GM19023 (cell line): ENCODE data around the gene XCR1.
"Not testable (repeated sequence)": the region's sequence is repeated elsewhere in the genome, so short reads cannot be mapped to it uniquely, and the experiment has no call there.

Source experiments
- ATAC-seq: cut with Tn5 transposase; IDR thresholded peaks from one replicate; pipeline ENCODE4 v1.9.1; 2021; ENCODE audit warnings: mild to moderate bottlenecking, moderate library complexity; ENCODE audit not compliant: unreplicated experiment

Gene XCR1

DNA sequence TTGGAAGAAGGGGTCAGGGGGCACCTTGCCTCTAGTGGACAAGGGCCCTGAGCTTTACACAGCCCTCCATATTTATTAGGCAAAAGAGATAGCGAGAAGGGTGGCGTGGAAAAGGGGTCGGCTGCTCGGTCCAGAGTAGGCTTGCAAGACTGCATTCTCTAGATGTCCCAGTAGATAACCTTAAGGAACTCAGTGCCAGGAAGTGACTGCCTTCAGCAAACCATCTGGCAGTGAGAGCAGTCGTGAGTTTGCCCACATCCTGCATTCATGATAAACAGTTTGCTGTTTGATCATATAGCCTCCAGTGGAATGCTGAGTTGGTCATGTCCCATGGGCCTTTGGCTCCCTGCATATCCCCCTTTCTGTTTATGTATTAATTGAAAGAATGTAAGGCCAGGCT, 18.9 kb upstream of the XCR1 start:
- not testable (repeated sequence) for ATAC-seq

DNA sequence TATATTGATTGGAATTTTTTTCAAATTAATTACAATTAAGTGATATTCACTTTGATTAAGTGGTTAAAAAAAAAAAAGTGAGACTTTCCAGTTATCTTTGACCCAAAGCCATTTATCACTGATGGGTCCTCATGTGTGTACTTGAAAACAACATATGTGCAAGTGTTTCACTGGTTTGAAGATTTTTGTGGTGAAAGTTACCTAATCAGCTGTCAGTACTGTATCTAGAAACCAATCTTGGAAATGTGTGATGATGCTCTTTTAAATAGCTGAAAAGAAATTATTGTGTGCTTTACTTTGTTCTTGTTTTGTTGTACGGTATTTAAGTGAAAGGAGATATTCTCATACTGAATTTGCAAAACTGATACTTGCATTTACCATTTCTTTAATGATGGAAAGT, 11.6 kb upstream of the XCR1 start:
- no peak for ATAC-seq

DNA sequence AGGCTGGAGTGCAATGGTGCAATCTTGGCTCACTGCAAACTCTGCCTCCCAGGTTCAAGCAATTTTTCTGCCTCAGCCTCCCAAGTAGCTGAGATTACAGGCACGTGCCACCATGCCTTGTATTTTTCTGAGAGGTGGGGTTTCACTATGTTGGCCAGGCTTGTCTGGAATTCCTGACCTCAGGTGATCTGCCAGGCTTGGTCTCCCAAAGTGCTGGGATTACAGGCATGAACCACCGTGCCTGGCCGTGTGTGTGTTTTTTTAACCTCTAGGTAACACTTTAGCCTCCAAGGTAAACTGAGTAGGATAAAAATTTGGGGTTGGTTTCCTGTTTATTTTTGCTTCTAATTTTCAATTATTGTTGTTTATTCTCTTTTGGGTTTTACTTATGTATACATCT, 10.8 kb upstream of the XCR1 start:
- ATAC-seq, result not testable (repeated sequence)

DNA sequence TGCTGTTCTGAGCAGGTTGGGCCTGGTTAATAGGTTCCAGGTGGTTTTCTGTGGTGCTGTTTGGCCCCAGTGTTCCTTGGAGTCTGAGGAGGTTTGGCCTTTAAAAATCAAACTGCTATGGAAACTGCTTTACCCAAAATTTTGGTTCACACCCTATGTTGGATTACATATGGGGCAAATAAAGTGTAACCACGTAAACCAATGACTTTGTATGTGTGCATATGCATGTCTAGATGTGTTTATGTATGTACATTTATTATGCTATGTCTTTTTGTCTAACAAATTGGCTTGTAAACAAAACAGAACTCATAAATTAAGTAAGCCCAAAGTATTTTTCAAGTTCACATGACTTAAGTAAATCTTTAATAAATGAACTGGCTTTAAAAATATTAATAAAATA, 8.9 kb upstream of the XCR1 start:
- ATAC-seq, result no peak

DNA sequence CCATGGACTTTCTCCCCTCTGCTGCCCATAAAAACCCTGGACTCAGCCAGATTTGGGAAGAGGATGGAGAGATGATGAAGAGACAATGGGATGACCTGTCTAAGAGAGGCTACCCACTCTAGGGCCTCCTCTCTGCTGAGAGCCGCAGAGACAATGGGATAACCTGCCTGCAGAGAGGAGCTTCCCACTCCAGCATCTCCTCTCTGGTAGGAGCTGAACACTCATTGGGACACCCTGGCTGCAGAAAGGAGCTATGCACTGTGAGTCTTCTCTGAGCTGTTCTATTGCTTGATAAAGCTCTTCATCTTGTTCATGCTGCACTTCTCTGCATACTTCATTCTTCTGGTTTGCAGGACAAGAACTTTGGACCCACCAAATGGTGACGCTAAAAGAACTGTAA, 4.5 kb upstream of the XCR1 start:
- ATAC-seq, result no peak

DNA sequence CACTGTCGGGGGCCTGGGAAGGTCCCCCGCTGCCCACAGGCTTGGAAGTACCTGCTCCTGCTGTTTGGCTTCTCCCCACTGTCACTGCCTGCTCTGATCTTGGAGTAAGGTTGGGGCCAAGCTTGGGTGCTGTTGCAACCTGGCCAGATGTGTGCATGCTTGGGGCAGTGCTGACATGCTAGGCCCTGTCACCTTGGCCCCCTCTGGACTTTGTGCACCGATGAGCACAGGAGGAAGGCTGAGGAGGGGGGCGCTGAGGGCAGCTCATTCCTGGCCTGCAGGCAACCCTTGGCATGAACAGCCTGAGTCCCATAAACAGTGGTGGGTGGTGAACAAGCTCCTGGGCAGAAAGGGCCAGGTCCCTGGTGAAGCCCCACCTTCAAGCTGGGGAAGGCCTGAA, 4.0 kb upstream of the XCR1 start:
- no peak for ATAC-seq

DNA sequence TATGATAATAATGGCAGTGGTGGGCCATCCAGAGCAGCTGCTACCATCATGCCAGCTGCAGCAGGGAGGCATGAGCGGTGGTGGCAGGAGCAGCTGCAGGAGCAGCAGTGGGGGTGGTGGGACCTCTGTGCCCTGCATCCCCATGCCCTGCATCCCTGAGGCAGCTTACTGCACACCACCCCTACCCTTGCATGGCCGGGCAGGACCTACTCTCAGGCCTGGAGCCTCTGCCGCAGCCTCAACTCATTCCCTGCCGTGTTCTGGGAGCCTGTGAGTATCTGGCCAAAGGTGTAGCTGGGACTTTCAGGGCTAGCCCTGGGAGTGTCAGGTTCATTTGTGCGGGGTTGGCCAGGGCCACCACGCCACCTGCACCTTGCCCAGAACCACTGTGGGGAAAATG, 3.3 kb upstream of the XCR1 start:
- ATAC-seq, result no peak

DNA sequence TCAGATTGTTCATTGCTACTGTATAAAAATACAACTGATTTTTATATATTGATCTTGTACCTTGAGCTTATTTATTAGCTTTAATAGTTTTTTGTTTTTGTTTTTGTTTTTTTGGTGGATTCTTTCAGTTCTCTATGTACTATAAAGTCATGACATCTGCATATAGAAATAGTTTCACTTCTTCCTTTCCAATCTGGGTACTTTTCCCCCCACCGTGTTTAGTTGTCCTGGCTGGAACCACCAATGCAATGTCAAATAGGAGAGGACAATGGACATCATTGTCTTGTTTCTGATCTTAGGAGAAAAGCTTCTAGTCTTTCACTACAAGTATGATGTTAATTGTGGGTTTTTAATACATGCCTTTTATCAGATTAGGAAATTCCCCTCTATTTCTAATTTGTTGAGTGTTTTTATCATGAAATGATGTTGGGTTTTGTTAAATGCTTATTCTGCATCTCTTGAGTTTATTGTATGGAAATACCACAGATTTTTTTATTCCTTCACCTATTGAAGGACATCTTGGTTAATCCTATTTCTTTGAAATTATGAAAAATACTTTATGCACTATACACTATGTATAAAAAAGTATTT, 2.8 kb upstream of the XCR1 start:
- ATAC-seq, result no peak

DNA sequence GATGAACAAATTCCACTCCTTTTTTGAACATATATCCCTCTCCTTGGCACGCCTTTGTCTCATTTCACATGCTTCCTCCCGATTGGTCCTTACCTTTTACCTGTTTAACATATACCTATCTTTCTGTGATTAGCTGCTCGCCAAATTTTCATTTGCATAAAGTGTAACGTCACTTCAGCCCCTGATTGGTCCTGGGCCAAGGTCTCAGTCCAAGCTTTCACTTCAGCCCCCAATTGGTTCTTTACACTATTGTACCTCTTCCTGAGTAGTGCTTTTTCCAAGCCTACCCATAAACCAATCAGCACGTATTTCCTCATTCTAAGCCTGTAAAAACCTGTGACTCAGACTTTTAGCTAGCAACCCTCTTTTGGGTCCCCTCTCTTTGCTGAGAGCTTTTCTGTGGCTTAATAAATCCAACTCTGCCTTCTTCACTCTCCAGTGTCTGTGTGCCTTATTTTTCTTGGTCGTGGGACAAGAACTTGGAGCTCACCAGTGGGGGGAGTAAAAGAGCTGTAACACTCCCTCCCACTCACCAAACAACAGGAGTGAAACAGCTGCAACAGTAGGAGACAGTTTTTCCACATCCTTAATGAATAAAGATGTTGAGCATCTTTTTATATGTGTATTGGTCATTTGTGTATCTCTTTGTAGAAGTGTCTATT, 584 bp upstream of the XCR1 start:
- ATAC-seq, result no peak

DNA sequence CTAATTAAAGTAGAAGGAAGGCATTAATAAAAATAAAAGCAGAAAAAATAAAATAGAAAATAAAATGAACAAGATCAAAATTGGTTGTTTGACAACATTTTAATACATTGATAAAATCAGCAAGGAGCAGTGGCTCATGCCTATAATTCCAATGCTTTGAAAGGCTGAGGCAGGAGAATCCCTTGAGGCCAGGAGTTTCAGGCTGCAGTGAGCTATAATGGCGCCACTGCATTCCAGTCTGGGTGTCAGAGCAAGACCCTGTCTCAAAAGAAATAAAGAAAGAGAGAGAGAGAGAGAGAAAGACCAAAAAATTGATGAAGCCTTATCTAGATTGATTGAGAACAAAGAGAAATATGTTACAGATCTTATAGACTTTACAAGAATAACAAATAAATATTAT, 2.1 kb downstream of the XCR1 start:
- no peak for ATAC-seq

DNA sequence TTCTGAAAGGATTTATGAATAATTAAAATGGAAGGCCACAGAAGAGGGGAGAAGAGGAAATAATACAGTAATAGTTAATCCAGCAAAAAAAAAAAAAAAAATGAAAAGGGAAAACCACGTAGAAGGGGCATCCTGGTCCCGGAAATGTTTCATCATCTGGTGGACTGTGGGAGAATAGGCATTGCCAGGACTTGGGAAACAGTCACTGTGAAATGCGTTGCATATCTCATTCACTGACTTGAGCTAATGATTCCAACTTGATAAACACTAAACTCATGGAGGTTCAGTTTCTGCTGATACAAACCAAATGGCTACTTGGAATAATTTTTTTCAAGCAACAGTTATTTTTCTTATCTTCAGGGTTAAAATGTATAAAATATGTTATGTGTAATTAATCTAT, 3.2 kb downstream of the XCR1 start:
- no peak for ATAC-seq

DNA sequence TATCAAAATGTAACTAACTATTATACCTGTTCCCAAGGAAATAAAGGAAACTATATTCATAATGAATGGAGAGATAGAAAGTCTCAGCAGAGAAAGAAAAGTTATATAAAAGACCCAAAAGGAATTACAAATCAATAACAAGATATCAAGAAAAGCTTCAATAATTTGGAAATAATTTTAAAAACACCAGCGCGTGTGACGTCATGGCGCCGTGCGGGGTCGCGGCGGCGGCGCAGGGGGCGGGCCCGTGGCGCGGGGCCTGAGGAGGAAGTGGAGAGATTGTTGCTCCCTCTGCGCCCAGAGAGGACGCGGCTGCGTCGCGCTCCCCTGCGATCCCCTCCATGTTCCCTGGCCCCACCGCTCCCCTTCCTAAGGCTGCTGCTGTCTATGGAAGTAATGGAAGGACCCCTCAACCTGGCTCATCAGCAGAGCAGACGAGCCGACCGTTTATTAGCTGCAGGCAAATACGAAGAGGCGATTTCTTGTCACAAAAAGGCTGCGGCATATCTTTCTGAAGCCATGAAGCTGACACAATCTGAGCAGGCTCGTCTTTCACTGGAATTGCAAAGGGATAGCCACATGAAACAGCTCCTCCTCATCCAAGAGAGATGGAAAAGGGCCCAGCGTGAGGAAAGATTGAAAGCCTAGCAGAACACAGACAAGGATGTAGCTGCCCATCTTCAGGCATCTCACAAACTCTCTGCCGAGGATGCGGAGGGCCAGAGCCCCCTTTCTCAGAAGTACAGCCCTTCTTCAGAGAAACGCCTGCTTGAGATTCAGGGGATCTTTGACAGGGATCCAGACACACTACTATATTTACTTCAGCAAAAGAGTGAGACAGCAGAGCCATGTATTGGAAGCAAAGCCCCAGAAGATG, 4.1 kb downstream of the XCR1 start:
- ATAC-seq, result no peak

DNA sequence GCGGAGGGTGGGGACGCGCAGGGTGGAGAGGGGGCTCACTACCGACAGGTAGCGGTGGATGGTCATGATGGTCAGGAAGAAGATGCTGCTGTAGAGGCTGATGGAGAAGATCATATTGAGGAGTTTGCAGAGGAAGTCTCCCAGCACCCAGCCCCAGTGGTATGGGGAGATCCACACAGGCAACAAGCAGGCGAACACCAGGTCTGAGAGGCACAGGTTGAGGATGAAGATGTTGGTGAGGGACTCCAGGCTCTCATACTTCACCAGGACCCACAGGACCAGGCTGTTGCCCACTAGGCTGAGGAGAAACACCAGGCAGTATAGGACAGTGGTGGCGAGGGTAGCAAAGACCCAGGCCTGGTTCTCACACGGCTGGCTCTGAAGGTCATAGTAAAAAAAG, 5.8 kb downstream of the XCR1 start:
- ATAC-seq, result no peak

DNA sequence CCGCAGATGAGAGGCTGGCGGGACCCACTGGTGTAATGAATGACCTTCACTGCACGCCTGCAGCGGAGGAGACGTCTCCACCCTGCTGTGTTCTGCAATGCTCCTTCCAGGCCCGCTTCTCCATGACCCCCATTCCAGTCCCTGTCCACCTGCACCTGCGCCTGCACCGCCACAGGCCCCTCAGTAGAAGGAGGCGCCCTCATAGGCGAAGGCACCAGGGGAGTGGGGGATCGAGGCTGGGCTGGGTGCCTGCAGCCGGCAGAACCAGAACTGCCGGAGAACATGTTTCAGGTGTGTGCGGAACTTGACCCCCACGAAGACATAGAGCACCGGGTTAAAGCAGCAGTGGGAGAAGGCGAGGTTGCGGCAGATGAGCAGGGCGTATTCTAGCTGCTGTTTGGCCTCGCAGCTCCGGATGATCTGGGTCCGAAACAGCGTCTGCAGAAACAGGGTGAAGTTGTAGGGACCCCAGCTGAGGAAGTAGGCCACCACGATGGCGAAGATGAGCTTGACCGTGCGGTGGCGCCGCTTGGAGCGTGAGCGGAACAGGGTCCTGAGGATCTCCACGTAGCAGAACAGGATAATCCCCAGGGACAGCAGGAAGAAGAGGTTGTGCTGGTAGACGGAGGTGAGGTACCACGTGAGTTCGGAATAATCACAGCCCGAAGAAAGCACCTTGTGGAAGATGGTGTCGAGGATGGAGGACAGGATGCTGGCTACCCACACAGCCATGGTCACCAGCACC, 6.3 kb downstream of the XCR1 start:
- no peak for ATAC-seq

DNA sequence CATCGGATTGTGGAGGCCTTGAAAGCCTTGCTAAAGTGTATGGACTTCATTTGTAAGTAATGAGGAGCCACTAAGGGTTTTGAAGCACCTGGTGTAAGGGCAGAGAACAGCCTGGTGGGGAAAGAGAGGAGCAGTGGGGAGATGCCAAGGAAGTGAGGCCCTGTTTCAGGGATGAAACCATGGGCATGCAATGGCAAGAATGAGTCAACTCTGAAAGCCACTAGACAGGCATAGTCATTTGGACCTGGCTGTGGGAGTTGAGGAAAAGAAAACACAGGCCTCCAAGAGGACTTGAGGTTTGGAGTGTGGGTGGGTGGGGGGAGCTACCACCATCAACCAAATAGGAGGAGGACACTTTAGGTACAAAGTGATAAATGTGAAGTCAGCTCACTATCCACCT, 7.6 kb downstream of the XCR1 start:
- no peak for ATAC-seq

DNA sequence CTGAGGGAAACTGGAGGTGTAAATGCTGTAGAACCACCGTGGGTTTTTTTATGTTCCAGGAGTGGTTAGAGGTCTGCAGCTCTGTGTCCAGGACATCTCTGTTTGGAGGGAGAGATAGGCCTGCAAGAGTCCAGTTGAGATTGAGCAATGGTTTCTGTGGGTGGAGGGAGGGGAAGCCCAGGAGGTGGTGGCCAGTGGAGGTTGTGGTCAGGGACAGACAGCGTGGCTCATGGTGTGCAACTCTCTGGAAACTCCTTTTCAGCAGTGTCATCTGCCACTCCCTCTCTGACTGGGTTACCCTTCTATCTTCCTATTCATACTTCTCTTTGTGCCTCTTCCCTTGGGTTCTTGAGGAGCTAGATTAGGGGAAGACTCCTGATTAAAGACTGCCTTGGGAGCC, 9.6 kb downstream of the XCR1 start:
- ATAC-seq, result peak; percentile 40

DNA sequence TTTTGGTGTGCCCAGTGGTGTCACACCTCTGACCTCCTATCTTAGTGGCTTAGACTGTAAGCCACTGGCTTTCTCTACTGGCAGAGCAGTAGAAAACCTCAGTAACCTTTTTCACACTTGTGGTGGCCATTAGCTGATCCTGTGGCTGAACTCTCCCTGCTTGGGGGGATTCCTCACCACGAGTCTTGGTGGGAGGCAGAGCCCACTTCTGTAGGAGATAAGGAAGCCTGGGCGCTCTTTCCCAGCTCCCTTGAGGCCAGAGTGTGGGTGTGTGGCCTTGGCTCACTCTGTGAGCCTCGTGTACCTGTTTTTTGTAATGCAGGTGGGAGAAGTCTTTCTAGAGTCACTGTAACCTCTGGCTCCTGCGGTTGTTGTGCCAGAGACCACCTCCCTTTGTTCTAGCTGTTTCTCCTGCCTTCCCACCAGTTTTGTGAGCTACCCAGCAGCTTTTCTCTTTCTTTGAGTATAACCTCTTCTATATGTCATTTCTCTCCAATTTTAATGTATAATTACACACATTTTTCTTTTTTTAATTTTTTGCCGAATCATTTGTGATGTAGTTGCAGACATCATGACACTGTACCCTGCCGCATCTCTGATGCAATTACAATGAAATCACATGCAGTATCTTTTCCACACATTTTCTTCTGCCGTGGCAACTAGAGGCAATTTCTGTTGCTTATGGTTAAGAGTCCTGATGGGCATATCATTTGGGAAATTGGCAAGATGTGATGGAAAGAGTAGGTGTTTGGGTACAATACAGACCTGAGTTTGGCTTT, 13.8 kb downstream of the XCR1 start:
- ATAC-seq, result no peak

DNA sequence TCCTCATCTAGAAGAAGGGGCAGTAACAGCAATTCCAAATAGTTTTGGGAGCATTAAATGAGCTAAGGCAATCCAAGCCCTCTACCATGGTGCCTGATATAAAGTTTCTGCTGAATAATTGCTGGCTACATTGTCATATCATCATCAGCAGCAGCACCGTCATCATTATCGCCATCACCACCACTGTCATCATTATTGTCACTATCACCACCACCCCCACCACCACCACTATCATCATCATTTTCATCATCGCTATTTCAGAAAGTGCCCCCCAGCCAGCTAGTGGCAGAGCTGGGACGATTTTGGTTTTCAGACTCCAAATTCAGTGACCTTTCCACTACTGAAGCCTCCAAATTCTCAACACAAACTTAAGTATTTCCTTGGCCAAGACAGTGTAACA, 15.0 kb downstream of the XCR1 start:
- ATAC-seq, result no peak

DNA sequence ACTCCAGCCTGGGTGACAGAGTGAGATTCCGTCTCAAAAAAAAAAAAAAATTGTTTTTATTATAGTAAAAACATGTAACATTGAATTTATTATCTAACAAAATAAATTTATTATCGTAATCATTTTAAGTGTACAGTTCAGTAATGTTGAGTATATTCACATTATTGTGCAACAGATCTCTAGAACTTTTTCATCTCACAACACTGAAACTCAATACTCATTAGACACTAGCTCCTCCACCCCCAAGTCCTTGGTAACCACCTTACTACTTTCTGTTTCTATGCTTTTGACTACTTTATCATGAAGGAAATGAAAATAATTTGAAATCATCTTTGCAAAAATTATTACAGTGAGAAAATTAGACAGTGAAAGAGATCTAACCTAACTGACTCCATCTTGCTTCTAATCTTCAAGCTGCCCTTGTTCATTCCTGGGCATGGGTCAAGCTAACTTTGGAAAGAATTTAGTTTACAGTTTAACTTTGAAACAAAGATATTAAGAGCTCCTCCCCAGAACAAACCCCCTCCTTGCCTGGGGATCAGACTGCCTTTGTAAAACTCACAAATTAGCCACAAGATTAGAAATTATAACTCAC, 16.7 kb downstream of the XCR1 start:
- ATAC-seq, result no peak

DNA sequence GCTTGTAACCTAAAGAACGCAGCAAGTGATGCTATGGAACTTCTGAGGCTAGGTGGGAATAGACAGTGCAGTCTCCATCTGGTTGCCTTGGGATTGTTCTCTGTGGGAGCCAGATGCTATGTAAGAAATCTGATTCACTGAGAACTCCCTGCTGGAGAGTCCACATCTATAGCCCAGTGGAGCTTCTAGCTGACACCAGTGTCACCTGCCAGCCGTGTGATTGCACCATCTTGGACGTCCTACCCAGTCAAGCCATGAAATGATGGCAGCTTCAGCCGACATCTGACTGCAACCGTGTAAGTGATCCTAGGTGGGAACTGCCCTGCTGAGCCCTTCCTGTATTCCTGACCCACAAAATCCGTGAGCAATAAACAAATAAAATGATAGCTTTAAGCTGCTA, 19.2 kb downstream of the XCR1 start:
- ATAC-seq, result no peak
